HG03039 (cell line): ENCODE data around the gene NSFL1C.
"Not testable (repeated sequence)": the region's sequence is repeated elsewhere in the genome, so short reads cannot be mapped to it uniquely, and the experiment has no call there.

ENCODE experiments used
- ATAC-seq: cut with Tn5 transposase; IDR thresholded peaks from one replicate; pipeline ENCODE4 v1.9.1; 2021; ENCODE audit warnings: mild to moderate bottlenecking, moderate library complexity; ENCODE audit not compliant: unreplicated experiment

NSFL1C gene

GRCh38 chr20:1427457-1428054 lies 39.1 kb downstream of the NSFL1C start:
- no peak for ATAC-seq

GRCh38 chr20:1426231-1426849 lies 40.3 kb downstream of the NSFL1C start:
- ATAC-seq, result no peak

- no peak for ATAC-seq
Measured at GRCh38 chr20:1424336-1424735, 42.3 kb downstream of the NSFL1C start.

- no peak for ATAC-seq
Measured at GRCh38 chr20:1423625-1424106, 43.0 kb downstream of the NSFL1C start.

- ATAC-seq, result no peak
Measured at GRCh38 chr20:1423206-1423605, 43.4 kb downstream of the NSFL1C start.

- no peak for ATAC-seq
Measured at GRCh38 chr20:1422753-1423152, 43.9 kb downstream of the NSFL1C start.

- ATAC-seq, result no peak
Measured at GRCh38 chr20:1420066-1420465, 46.6 kb downstream of the NSFL1C start.

GRCh38 chr20:1418350-1418749 lies 48.3 kb downstream of the NSFL1C start:
- ATAC-seq, result no peak

- ATAC-seq, result no peak
Measured at GRCh38 chr20:1417790-1418189, 48.9 kb downstream of the NSFL1C start.

GRCh38 chr20:1417273-1417672 lies 49.4 kb downstream of the NSFL1C start:
- no peak for ATAC-seq

- no peak for ATAC-seq
Measured at GRCh38 chr20:1415667-1416468, 50.8 kb downstream of the NSFL1C start.

- no peak for ATAC-seq
Measured at GRCh38 chr20:1414982-1415381, 51.7 kb downstream of the NSFL1C start.

- ATAC-seq, result no peak
Measured at GRCh38 chr20:1405801-1406200, 60.8 kb downstream of the NSFL1C start.

GRCh38 chr20:1403624-1404023 lies 63.0 kb downstream of the NSFL1C start:
- no peak for ATAC-seq

GRCh38 chr20:1402149-1402548 lies 64.5 kb downstream of the NSFL1C start:
- ATAC-seq, result no peak

- ATAC-seq, result no peak
Measured at GRCh38 chr20:1401451-1401907, 65.2 kb downstream of the NSFL1C start.

GRCh38 chr20:1399678-1400366 lies 66.8 kb downstream of the NSFL1C start:
- ATAC-seq, result not testable (repeated sequence)

- ATAC-seq, result not testable (repeated sequence)
Measured at GRCh38 chr20:1398185-1398584, 68.5 kb downstream of the NSFL1C start.

GRCh38 chr20:1397710-1398109 lies 68.9 kb downstream of the NSFL1C start:
- ATAC-seq, result no peak

- no peak for ATAC-seq
Measured at GRCh38 chr20:1396702-1397101, 69.9 kb downstream of the NSFL1C start.

GRCh38 chr20:1396264-1396663 lies 70.4 kb downstream of the NSFL1C start:
- ATAC-seq, result no peak
